ENCODE measurements around the gene CFAP65. TPM values are rescaled to one million over a fixed set of nuclear protein-coding genes. Genes with fewer than 3 reads are reported as not detected.
A peak's percentile ranks its signal among the peaks of the same experiment; 100 is the strongest.

CFAP65 gene
- total RNA-seq, 1 experiment from 2014 or later, result 0.34 TPM

DNA sequence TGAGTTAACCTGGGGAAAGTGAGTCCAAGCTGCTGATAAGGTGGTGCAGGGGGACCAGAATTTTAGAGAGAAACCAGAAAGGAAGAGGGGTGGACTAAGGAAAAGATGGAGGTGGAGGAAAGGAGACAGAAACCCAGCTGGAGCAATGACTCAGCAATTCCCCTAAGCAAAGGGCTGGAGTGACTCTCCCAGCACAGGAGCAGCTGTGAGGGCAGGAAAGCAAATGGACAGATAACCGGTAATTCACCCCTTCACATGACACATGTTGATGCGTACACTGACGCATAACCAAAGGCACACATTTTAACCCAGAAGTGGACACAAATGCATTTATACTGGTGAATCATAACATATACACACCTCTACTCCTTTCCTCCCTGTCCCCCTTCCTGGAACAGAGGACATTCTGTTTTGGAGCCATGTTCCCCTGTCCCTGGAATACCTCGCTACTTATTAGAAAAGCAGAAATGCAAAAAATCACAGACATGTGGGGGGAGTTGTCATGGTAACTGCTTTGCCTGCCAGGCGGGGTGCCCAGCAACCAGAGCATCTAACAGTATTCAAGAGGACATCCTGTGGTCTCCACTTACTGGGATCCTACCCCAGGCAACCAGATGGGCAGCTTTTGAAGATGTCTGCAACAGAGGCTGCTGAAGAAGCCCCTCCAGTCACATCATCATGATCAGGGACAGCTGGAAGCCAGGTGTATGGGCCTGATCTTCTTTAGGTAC lies 77.1 kb downstream of the CFAP65 start:
- POLR2A ChIA-PET, result no interaction called here
- TF ChIP-seq, protein P1, sequence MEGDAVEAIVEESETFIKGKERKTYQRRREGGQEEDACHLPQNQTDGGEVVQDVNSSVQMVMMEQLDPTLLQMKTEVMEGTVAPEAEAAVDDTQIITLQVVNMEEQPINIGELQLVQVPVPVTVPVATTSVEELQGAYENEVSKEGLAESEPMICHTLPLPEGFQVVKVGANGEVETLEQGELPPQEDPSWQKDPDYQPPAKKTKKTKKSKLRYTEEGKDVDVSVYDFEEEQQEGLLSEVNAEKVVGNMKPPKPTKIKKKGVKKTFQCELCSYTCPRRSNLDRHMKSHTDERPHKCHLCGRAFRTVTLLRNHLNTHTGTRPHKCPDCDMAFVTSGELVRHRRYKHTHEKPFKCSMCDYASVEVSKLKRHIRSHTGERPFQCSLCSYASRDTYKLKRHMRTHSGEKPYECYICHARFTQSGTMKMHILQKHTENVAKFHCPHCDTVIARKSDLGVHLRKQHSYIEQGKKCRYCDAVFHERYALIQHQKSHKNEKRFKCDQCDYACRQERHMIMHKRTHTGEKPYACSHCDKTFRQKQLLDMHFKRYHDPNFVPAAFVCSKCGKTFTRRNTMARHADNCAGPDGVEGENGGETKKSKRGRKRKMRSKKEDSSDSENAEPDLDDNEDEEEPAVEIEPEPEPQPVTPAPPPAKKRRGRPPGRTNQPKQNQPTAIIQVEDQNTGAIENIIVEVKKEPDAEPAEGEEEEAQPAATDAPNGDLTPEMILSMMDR (IDR thresholded peaks at IDR 0.05; ENCODE audit: insufficient read depth in 1 of 2, low read depth in 1 of 2, low read length in 1 of 2, severe bottlenecking in 1 of 2, unreplicated experiment in 1 of 2), result no peak
- CTCF ChIA-PET, result interaction anchor here (0.5 to 0.6 kb wide), 2 partner anchors 305 to 665 kb away, joined by 3 read pairs; partner anchors contain the start of genes BCS1L and ZNF142
- peaks cover 16% of the 10 kb centered on the region for H3K4me1 Mint-ChIP-seq (ENCODE audit: low read depth, unreplicated experiment)
- intact Hi-C loops (cut with micrococcal nuclease; ENCODE audit: unreplicated experiment), result loop anchor here (5.0 to 10.0 kb wide), 2 partner anchors 67 to 249 kb away; partner anchors contain the start of gene TTLL4
- Histone ChIP-seq H3K4me3 (ENCODE audit: low read depth, low read length) (no peak overlapping the region), H3K27me3 (replicated peaks; ENCODE audit: control insufficient read depth, insufficient read depth, low read length) (peaks cover 5% of the 10 kb centered on the region), H3K4me1 (peaks cover 34% of the 10 kb centered on the region), H3K9me3 (no peaks in the 10 kb centered on the region), H3K36me3 (ENCODE audit: control insufficient read depth, insufficient read depth, low read length) (no peaks in the 10 kb centered on the region)
- no peaks in the 10 kb centered on the region for H3K9me3 Mint-ChIP-seq (ENCODE audit: unreplicated experiment)
- peaks cover 8% of the 10 kb centered on the region for H3K36me3 Mint-ChIP-seq (ENCODE audit: insufficient read depth, unreplicated experiment)
- BruUV-seq (replicated peaks), result no TSS peak
- H3K27ac Mint-ChIP-seq (ENCODE audit: unreplicated experiment), result peak overlapping the region; percentile 6
- H3K4me3 Mint-ChIP-seq (ENCODE audit: unreplicated experiment), result no peak overlapping the region
- peaks cover 21% of the 10 kb centered on the region for H3K27me3 Mint-ChIP-seq (ENCODE audit: insufficient read depth, unreplicated experiment)
- DNase-seq, result no peak

DNA sequence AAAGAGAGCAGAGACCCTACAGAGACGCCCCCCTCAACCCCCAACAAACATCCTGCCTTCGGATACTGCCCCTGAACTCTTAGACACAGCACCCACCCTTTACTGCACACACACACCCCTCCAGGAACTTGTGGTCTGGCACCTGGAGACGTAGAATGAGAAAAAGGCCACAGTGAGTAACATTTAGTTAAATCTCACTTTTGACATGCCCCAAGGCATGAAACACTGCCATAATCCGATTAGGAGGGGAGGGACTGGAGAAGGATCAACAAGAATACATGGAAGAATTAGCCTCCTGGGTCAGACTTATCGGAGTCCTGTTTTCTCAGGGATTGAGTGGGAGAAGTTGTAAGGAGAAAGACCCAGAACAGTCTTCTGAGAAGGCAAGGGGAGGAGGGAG lies 77.7 kb downstream of the CFAP65 start:
- H3K4me1 Mint-ChIP-seq (ENCODE audit: low read depth, unreplicated experiment), result peaks cover 16% of the 10 kb centered on the region
- intact Hi-C loops (cut with micrococcal nuclease; ENCODE audit: unreplicated experiment), result loop anchor here (2.0 to 10.0 kb wide), 3 partner anchors 17 to 249 kb away; partner anchors contain the start of gene TTLL4
- no peaks in the 10 kb centered on the region for H3K9me3 Mint-ChIP-seq (ENCODE audit: unreplicated experiment)
- peaks cover 8% of the 10 kb centered on the region for H3K36me3 Mint-ChIP-seq (ENCODE audit: insufficient read depth, unreplicated experiment)
- TF ChIP-seq, protein P1 (IDR thresholded peaks at IDR 0.05; ENCODE audit: insufficient read depth in 1 of 2, low read depth in 1 of 2, low read length in 1 of 2, severe bottlenecking in 1 of 2, unreplicated experiment in 1 of 2), result no peak
- peaks cover 18% of the 10 kb centered on the region for H3K27me3 Mint-ChIP-seq (ENCODE audit: insufficient read depth, unreplicated experiment)
- peaks cover 5% of the 10 kb centered on the region for H3K27me3 ChIP-seq (replicated peaks; ENCODE audit: control insufficient read depth, insufficient read depth, low read length)
- no peak for DNase-seq
- no TSS peak for BruUV-seq (replicated peaks)
- H3K4me3 ChIP-seq (ENCODE audit: low read depth, low read length), result no peak overlapping the region
- ChIA-PET POLR2A (no interaction called here), CTCF (interaction anchor here (0.5 kb wide), 1 partner anchor 304 kb away, joined by 3 read pairs; the partner anchor contains the start of genes BCS1L and ZNF142)
- H3K27ac Mint-ChIP-seq (ENCODE audit: unreplicated experiment), result peak overlapping the region; percentile 6
- H3K4me1 ChIP-seq, result peaks cover 38% of the 10 kb centered on the region
- no peaks in the 10 kb centered on the region for H3K9me3 ChIP-seq
- peak overlapping the region; percentile 72 for H3K4me3 Mint-ChIP-seq (ENCODE audit: unreplicated experiment)
- no peaks in the 10 kb centered on the region for H3K36me3 ChIP-seq (ENCODE audit: control insufficient read depth, insufficient read depth, low read length)

DNA sequence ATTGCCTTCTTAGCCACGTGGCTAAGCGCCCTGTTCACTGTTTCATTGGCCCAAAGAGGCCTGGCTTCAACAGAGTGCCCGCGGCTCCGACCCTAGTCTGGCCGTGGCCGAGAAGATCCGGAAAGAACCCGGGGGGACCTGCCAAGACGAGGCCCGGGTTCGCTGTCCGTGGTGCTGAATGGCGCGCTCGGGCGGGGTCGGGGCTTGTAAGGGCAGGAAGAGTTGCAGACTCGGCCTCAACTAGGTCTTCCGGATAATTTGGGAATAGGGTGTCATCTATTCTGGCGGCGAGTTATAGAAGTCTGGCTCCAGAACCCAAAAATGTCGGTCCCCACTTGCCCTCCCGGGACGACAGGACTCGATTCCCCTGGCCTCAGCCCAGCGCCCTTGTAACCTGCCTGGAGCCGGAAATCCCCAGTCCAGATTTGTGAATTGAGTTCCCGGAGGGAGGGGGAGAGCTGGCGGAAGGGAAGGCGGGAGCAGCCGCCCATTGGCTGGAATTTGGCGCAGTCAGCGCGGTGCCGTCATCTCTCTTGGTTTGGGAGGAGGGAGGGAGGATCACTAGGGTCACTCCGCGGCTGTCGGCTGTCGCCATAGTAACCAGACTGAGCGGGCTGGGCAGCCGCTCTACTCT lies 78.3 kb downstream of the CFAP65 start:
- peak overlapping the region; percentile 72 for H3K4me3 Mint-ChIP-seq (ENCODE audit: unreplicated experiment)
- Histone ChIP-seq H3K4me3 (ENCODE audit: low read depth, low read length) (peak overlapping the region; percentile 34), H3K36me3 (ENCODE audit: control insufficient read depth, insufficient read depth, low read length) (no peaks in the 10 kb centered on the region), H3K27me3 (replicated peaks; ENCODE audit: control insufficient read depth, insufficient read depth, low read length) (peaks cover 5% of the 10 kb centered on the region), H3K4me1 (peaks cover 38% of the 10 kb centered on the region), H3K9me3 (no peaks in the 10 kb centered on the region)
- TF ChIP-seq, protein P1 (IDR thresholded peaks at IDR 0.05; ENCODE audit: insufficient read depth in 1 of 2, low read depth in 1 of 2, low read length in 1 of 2, severe bottlenecking in 1 of 2, unreplicated experiment in 1 of 2), result no peak
- CTCF ChIA-PET, result no interaction called here
- no peaks in the 10 kb centered on the region for H3K9me3 Mint-ChIP-seq (ENCODE audit: unreplicated experiment)
- H3K4me1 Mint-ChIP-seq (ENCODE audit: low read depth, unreplicated experiment), result peaks cover 16% of the 10 kb centered on the region
- intact Hi-C loops (cut with micrococcal nuclease; ENCODE audit: unreplicated experiment), result loop anchor here (2.0 to 10.0 kb wide), 3 partner anchors 18 to 248 kb away; partner anchors contain the start of gene TTLL4
- H3K27me3 Mint-ChIP-seq (ENCODE audit: insufficient read depth, unreplicated experiment), result peaks cover 14% of the 10 kb centered on the region
- DNase-seq, result peak; percentile 93
- peaks cover 8% of the 10 kb centered on the region for H3K36me3 Mint-ChIP-seq (ENCODE audit: insufficient read depth, unreplicated experiment)
- peak overlapping the region; percentile 6 for H3K27ac Mint-ChIP-seq (ENCODE audit: unreplicated experiment)
- POLR2A ChIA-PET, result no interaction called here
- BruUV-seq (replicated peaks), result no TSS peak
